GM10847 (cell line): ENCODE data around the gene DENND4B.

Experiments used
- POLR2A ChIP-seq: IDR thresholded peaks from 2 replicates; pipeline ENCODE4 v1.6.1; 2011; ENCODE audit not compliant: insufficient read length; ENCODE audit errors: extremely low read depth

The DENND4B gene

DNA sequence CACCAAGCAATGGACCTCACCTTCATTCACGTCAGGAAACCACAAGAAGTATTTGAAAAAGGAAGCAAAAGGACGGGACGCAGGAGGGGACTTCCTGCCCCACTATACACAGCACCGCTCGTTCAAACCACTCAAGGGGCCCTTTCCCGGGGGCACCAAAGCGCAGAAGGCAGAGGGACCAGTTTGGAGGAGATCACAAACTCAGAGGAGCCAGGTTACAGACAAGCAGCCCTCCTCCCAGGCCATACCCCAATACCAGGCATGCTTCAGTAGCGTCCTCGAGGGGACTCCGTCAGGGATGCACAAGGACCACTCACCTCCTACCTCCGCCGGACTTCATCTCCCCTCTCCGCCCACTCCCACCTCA is 11.2 kb upstream of the DENND4B start:
- peak; percentile 12 for TF ChIP-seq POLR2A

- no peak for TF ChIP-seq POLR2A
Observed at GRCh38 chr1:153956997-153957715, 10.6 kb upstream of the DENND4B start.

DNA sequence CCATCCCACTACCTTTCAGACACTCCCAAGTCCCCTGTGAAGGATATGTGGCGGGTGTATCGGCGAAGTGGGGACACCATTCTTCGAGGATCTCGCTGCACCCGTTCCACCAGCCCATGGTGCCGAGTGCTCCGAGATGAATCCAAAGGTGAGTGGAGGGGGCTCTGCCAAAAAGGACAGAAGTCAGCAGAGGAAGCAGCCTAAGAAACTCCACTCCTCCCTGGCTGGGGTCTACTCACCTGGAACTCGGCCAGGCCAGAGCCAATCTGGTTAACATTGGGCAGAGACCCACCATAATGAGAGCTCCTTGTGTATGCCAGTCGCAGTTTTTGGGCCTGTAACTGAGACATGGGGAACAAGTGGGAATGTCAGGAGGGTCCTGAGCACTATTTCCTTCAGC is 8.3 kb upstream of the DENND4B start:
- TF ChIP-seq POLR2A, result no peak

DNA sequence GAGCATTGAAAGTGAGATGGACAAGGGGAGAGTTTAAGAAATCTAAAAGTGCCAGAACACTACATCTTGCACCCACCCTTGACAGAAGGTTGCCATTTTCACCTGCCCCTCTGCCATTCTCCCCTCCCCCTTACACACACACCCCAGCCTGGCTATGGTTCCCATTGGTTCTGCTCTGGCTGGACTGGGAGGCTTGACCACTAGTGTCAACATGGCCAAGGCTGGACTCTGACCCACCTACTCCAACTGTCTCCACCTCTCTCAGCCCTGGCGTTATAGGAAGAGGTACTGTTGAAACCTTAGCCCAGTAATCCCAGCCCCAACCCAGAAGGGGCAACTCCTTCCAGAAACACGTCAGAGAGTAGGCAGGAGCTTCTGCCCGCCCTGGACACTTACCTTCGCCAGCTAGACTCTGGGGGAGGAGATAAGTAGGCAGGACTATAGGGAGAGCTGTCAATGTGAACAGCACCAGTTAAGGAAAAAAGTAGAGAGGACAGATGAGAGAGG is 7.4 kb upstream of the DENND4B start:
- TF ChIP-seq POLR2A, result no peak

GRCh38 chr1:153951801-153952200 is 5.3 kb upstream of the DENND4B start:
- TF ChIP-seq POLR2A, result no peak

DNA sequence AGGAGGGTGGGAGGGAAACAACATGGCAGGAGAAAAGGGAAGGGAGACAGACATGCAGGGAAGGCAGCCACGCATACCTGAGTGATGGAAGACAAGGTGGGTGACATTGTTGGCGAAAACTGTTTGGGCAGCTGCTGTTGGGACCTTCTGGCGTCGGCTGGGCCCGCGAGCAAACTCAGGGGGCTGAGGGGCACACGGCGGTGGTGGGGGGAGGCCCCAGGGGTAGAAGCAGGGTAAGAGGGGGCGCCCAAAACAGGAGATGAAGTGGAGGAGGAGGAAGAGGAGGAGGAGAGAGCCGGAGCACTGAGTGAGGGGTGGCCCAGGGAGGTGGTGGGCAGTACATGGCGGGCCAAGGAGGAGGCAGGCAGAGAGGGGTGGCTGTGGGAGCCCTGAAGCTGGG is 4.7 kb upstream of the DENND4B start:
- TF ChIP-seq POLR2A, result no peak

- peak; percentile 46 for TF ChIP-seq POLR2A
Observed at GRCh38 chr1:153945795-153946621, 510 bp downstream of the DENND4B start.

- TF ChIP-seq POLR2A, result peak; percentile 37
Observed at GRCh38 chr1:153945131-153945794, 1.3 kb downstream of the DENND4B start.

DNA sequence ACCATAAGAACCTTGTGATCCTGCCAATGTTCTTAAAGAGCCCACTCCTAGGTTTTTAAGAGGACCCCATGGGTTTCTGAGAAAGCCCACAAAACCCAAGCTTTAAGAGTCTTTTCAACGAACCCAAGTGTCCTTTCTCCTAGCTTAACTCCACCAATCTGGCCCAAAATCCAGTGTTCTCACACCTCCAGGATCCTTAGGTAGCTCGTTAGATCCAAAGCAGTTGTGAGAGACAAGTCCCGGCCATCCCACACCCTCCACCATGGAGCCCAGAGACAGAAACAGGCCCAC is 1.7 kb downstream of the DENND4B start:
- TF ChIP-seq POLR2A, result no peak

- no peak for TF ChIP-seq POLR2A
Observed at GRCh38 chr1:153944005-153944826, 2.3 kb downstream of the DENND4B start.

- TF ChIP-seq POLR2A, result no peak
Observed at GRCh38 chr1:153942766-153943549, 3.6 kb downstream of the DENND4B start.

DNA sequence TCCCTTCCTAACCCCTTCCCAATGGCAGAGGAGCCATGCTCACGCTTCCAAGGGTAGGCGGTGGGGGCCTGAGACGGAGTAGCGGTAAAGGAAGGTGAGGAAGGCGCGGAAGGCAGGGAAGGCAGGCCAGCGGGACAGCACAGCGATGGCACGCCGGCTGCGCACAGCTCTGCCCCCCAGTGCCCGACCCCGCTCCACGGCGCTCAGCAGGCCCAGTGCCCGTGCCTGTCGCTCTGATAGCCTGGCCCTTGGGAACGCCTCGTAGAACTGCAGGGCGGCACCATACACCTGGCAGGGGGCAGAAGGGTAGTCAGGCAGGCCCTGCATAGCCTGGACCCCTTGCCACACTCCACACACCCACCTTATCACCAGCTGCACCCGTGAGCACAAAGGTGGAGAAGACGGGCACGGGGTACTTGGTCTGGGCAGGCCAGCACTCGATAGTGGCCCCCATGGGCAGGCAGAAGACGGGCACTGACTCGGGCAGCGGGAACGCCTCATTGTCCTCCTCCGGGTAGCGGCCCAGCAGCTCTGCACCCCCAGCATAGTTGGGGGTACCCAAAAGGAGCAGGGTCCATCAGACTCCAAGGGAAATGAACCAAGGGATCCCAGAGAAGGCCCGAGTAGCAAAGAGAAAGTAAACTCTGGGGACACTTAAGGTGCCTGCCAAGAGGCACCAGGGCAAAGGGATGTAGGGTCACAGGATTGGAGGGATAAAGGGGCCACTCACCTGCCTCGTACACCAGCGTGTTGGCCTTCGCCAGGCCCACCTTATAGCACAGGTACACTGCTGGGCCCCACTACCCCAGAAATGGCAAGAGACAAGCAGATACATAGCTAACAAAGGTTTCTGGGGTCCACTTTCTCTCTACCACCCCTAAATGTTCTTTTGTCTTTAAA is 4.4 kb downstream of the DENND4B start:
- TF ChIP-seq POLR2A, result no peak

DNA sequence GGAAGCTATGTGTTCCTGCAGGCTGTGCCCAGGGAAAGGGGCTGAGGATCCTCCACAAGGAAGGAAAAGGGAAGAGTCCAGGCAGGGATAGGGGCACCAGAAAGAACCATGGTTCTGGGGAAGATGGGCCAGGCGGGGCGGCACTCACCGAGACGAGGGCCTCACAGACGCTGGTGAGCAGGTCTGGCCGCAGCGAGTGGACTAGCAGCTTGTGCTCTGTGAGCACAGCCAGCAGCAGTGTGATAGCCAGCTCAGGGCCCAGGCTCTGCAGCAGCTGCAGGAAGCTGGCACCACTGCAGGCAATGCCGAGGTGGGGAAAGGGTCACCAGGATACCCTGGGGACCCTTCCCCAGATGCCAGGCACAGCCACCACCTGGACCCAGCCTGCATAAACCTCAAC is 5.8 kb downstream of the DENND4B start:
- TF ChIP-seq POLR2A, result no peak

- no peak for TF ChIP-seq POLR2A
Observed at GRCh38 chr1:153939476-153939875, 7.0 kb downstream of the DENND4B start.

GRCh38 chr1:153938996-153939395 is 7.5 kb downstream of the DENND4B start:
- no peak for TF ChIP-seq POLR2A
